Activated CD4-positive, alpha-beta T cell treated with anti-CD3 and anti-CD28 coated beads, Interleukin-2, amount 10 ng/mL, durations not matched to agents 7 days and 5 days (primary cell): Measurements from ENCODE around the gene LHB. TPM values are rescaled to one million over a fixed set of nuclear protein-coding genes. Genes with fewer than 3 reads are reported as not detected.
"Not testable (repeated sequence)": the region's sequence is repeated elsewhere in the genome, so short reads cannot be mapped to it uniquely, and the experiment has no call there.

Experiments
- CTCF ChIA-PET: fragments of 350-600 bp; sonication (Branson Sonifier 250); formaldehyde crosslinking; loops from one replicate; lab custom pipeline; 2021; ENCODE audit warnings: antibody characterized with exemption; lab: Charles Lee
- POLR2A ChIA-PET: fragments of 350-600 bp; sonication (Branson Sonifier 250); formaldehyde crosslinking; loops from one replicate; lab custom pipeline; 2021; ENCODE audit warnings: antibody characterized with exemption; lab: Charles Lee
- DNase-seq: peaks from one replicate; pipeline ENCODE4 v3.0.0-alpha.2; 2020
- H3K27ac Mint-ChIP-seq: one replicate; pipeline ENCODE4 v1.8.0; 2021; ENCODE audit warnings: mild to moderate bottlenecking, moderate library complexity, mixed read lengths
- H3K27me3 Mint-ChIP-seq: one replicate; pipeline ENCODE4 v1.8.0; 2021; ENCODE audit warnings: mixed read lengths
- H3K36me3 Mint-ChIP-seq: one replicate; pipeline ENCODE4 v1.8.0; 2021; ENCODE audit warnings: low read depth, mixed read lengths
- H3K4me1 Mint-ChIP-seq: one replicate; pipeline ENCODE4 v1.8.0; 2021; ENCODE audit warnings: mixed read lengths
- H3K4me3 Mint-ChIP-seq: one replicate; pipeline ENCODE4 v1.8.0; 2021; ENCODE audit warnings: mild to moderate bottlenecking, moderate library complexity, mixed read lengths
- H3K9me3 Mint-ChIP-seq: one replicate; pipeline ENCODE4 v1.8.0; 2021; ENCODE audit warnings: mixed read lengths
- total RNA-seq, 2 experiments: library from RNA; stranded (reverse); gene quantifications; one replicate each; pipeline ENCODE4 v1.2.3, GENCODE V29; 2021

LHB gene
- total RNA-seq, 2 experiments from 2014 or later, result not detected

DNA sequence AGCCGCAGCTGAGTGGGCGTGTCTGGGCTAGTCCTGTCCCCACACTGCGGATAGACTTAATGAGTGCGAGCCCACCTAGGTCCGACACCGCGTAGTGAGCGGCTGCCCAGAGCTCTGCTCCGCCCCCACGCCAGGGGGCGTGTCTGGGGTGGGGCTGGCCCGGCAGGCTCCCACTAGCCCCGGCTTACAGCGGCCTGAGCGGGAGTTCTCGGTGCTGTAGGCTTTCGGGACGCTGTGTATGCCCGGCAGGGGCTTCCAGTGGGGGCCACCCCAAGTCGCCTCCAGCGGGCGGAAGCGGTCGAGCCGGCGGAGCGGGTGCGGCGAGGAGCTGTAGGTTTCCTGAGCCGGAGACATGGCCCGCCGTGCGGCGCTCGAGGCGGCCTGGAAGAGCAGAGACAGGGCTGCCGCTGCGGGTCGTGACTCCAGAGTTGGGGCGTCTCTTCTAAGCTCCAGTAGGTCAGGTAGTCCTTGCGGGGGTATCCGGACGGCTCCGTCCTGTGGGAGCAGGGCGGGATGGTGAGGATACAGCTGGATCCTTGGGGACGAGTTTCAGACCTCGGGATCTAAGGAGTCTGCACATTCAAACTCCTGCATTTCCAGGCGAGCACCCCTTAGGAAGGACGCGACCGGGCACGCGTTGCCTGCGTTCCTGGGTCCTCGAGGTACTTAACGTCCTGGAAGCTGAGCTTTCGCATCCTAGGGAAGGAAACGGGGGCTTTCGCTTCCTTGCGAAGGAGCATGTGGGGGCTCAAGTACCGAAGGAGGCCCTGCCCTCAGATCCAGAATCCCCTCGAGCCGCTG, 39.4 kb upstream of the LHB start:
- peak; percentile 41 for DNase-seq
- Mint-ChIP-seq H3K27ac (no peak overlapping the region), H3K9me3 (no peaks in the 10 kb centered on the region), H3K4me1 (peaks cover 23% of the 10 kb centered on the region), H3K27me3 (peaks cover 54% of the 10 kb centered on the region), H3K36me3 (no peaks in the 10 kb centered on the region), H3K4me3 (peak overlapping the region; percentile 51)
- POLR2A ChIA-PET, result no interaction called here
- CTCF ChIA-PET, result interaction anchor here (0.6 to 2.0 kb wide), 5 partner anchors 10 to 363 kb away, joined by 3 to 6 read pairs (median 3); no protein-coding TSS in a partner anchor

- DNase-seq, POLR2A ChIA-PET, H3K4me1 Mint-ChIP-seq, H3K36me3 Mint-ChIP-seq, H3K4me3 Mint-ChIP-seq, H3K27ac Mint-ChIP-seq, H3K9me3 Mint-ChIP-seq, H3K27me3 Mint-ChIP-seq: not testable (repeated sequence)
- CTCF ChIA-PET, result interaction anchor here (1.4 to 2.0 kb wide), 2 partner anchors 47 to 57 kb away, joined by 4 read pairs; partner anchors contain the start of genes GYS1 and RUVBL2
These were observed 33.6 kb upstream of the LHB start for GRCh38 chr19:49050376-49051033.

- H3K36me3 Mint-ChIP-seq, result not testable (repeated sequence)
These were observed 32.9 kb upstream of the LHB start for GRCh38 chr19:49049834-49050233.

GRCh38 chr19:49049011-49049410, 32.1 kb upstream of the LHB start, which contains the start of gene CGB8:
TSS of gene CGB8 (minus strand) at chr19:49049111. CDS start at chr19:49048739, 372 bp downstream.
- CTCF ChIA-PET, result interaction anchor here (2.0 kb wide), 1 partner anchor 55 kb away, joined by 4 read pairs; the partner anchor contains the start of genes GYS1 and RUVBL2
- POLR2A ChIA-PET, DNase-seq, H3K27ac Mint-ChIP-seq, H3K36me3 Mint-ChIP-seq, H3K4me1 Mint-ChIP-seq, H3K27me3 Mint-ChIP-seq, H3K4me3 Mint-ChIP-seq, H3K9me3 Mint-ChIP-seq: not testable (repeated sequence)

More at GRCh38 chr19:49049834-49050233, 32.9 kb upstream of the LHB start:
- H3K4me3 Mint-ChIP-seq, DNase-seq, H3K27me3 Mint-ChIP-seq, H3K9me3 Mint-ChIP-seq, POLR2A ChIA-PET, H3K27ac Mint-ChIP-seq, H3K4me1 Mint-ChIP-seq: not testable (repeated sequence)
- CTCF ChIA-PET, result interaction anchor here (2.0 kb wide), 1 partner anchor 56 kb away, joined by 4 read pairs; the partner anchor contains the start of genes GYS1 and RUVBL2

GRCh38 chr19:49043548-49043947, 26.7 kb upstream of the LHB start, which contains the start of gene CGB5:
TSS of gene CGB5 (plus strand) at chr19:49043848. CDS start at chr19:49044210, 362 bp downstream.
- DNase-seq, H3K27me3 Mint-ChIP-seq, H3K27ac Mint-ChIP-seq, H3K4me1 Mint-ChIP-seq, CTCF ChIA-PET, H3K9me3 Mint-ChIP-seq, POLR2A ChIA-PET, H3K36me3 Mint-ChIP-seq, H3K4me3 Mint-ChIP-seq: not testable (repeated sequence)

GRCh38 chr19:49042666-49043065, 25.8 kb upstream of the LHB start:
- H3K9me3 Mint-ChIP-seq, result not testable (repeated sequence)

DNA sequence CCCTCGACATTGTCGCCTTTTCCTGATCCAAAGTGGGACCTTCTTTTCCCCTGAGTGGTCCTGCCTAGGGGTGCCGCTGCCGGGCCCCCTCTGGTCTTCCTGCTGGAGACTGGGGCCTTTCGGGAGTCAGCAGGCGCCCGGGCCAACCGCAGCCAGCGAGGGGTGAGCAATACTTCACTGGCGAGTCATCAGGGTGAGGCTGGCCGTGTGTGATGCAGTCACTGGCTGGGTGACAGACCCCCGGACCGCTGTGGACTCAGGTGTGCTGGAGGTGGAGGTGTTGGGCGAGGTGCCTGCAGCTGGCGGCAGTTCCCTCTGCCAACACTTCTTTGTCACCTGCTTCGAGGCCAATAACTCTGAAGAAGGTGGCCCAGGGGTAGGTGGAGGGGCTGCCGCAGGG, 25.3 kb upstream of the LHB start:
- Mint-ChIP-seq H3K27me3 (no peaks in the 10 kb centered on the region), H3K9me3 (no peaks in the 10 kb centered on the region), H3K36me3 (no peaks in the 10 kb centered on the region), H3K4me3 (no peak overlapping the region), H3K27ac (no peak overlapping the region), H3K4me1 (no peaks in the 10 kb centered on the region)
- no peak for DNase-seq
- POLR2A ChIA-PET, result no interaction called here
- CTCF ChIA-PET, result interaction anchor here (0.6 kb wide), 1 partner anchor 14 kb away, joined by 3 read pairs; no protein-coding TSS in a partner anchor

More at GRCh38 chr19:49042666-49043065, 25.8 kb upstream of the LHB start:
- H3K4me3 Mint-ChIP-seq, H3K4me1 Mint-ChIP-seq, H3K27me3 Mint-ChIP-seq, DNase-seq, POLR2A ChIA-PET, H3K36me3 Mint-ChIP-seq, H3K27ac Mint-ChIP-seq: not testable (repeated sequence)
- CTCF ChIA-PET, result interaction anchor here (0.6 kb wide), 1 partner anchor 13 kb away, joined by 3 read pairs; no protein-coding TSS in a partner anchor

DNA sequence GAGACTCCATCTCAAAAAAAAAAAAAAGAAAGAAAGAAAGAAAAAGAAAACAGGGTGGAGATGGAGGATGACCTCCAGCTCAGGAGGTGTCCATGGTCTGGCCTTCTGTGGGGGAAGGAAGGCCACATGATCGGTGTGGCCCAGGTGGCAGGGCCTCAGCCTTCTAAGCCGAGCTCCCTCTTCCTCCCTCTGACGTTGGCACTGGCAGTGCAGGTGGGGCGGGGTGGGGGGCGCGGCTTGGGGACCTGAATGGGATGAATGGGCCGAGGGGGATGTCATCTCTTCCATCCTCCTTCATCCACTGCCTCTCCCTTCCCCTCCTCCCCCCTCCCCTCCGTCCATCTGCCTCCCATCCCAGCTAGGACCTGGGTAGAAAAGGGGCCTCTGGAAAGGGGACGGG, 22.8 kb upstream of the LHB start:
- POLR2A ChIA-PET, H3K9me3 Mint-ChIP-seq: not testable (repeated sequence)

DNA sequence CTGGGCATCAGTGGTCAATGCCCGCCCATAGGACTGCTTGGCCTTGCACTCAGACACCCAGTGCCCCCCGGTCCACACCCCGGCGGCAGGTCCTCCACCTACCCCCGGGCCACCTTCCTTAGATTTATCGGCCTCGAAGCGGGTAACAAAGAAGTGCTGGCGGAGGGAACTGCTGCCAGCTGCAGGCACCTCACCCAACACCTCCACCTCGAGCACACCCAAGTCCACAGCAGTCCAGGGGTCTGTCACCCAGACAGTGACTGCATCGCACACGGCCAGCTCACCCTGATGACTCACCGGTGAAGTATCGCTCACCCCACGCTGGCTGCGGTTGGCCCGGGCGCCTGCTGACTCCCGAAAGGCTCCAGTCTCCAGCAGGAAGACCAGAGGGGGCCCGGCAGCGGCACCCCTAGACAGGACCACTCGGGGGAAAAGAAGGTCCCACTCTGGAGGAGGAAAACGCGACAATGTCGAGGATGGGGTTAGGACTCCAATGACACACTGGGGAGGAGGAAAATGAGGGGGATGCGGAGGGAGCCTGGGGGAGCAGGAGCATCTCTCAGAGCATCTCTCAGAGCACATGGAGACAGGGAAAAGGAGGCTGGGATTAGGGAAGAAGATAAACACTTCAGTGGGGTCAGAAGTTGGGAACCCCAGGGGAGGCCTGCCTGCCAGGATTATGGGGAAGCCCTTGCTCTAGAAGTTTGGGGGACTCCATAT, 21.8 kb upstream of the LHB start:
- H3K4me1 Mint-ChIP-seq, H3K27me3 Mint-ChIP-seq, DNase-seq, H3K36me3 Mint-ChIP-seq, H3K4me3 Mint-ChIP-seq, POLR2A ChIA-PET, CTCF ChIA-PET, H3K9me3 Mint-ChIP-seq: not testable (repeated sequence)
- peak overlapping the region; percentile 41 for H3K27ac Mint-ChIP-seq

More for the DNA sequence above, 22.8 kb upstream of the LHB start:
- H3K36me3 Mint-ChIP-seq, H3K4me1 Mint-ChIP-seq, H3K27ac Mint-ChIP-seq, H3K4me3 Mint-ChIP-seq, DNase-seq, H3K27me3 Mint-ChIP-seq, CTCF ChIA-PET: not testable (repeated sequence)

DNA sequence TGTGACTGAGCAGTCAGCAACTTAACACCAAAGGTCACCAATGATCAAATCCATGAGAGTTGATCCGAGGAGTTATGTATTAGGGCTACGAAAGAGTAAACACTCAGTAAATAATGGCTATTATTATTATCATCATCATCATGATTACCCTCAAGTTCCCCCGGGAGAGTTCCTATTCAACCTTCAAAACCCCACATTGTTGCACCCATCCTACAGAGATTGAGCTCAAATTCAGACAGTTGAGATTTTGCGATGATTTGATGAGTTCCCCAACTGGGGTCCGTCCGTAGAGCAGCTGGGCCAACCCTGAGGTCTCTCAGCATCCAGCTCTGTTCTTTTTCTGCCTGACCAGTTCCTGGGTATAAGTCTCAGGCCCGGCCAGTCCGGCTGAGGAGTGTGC, 21.2 kb upstream of the LHB start:
- H3K4me3 Mint-ChIP-seq, DNase-seq, CTCF ChIA-PET, H3K4me1 Mint-ChIP-seq, H3K36me3 Mint-ChIP-seq, H3K27ac Mint-ChIP-seq, H3K9me3 Mint-ChIP-seq, POLR2A ChIA-PET, H3K27me3 Mint-ChIP-seq: not testable (repeated sequence)

- POLR2A ChIA-PET, H3K27ac Mint-ChIP-seq, H3K36me3 Mint-ChIP-seq, H3K27me3 Mint-ChIP-seq, H3K4me1 Mint-ChIP-seq, CTCF ChIA-PET, H3K9me3 Mint-ChIP-seq, H3K4me3 Mint-ChIP-seq: not testable (repeated sequence)
- DNase-seq, result peak; percentile 65
These were observed 19.9 kb upstream of the LHB start, which contains the start of gene CGB1 for GRCh38 chr19:49036815-49037214. TSS of gene CGB1 (minus strand) at chr19:49036895. CDS start at chr19:49036711, 184 bp downstream.

GRCh38 chr19:49031642-49032301, 14.9 kb upstream of the LHB start, which contains the start of gene CGB2:
TSS of gene CGB2 (plus strand) at chr19:49031890. CDS start at chr19:49032096, 206 bp downstream.
- CTCF ChIA-PET, result interaction anchor here (0.6 to 1.4 kb wide), 5 partner anchors 13 to 774 kb away, joined by 3 to 5 read pairs (median 4); partner anchors contain the start of genes GYS1 and RUVBL2
- H3K9me3 Mint-ChIP-seq, H3K27me3 Mint-ChIP-seq, POLR2A ChIA-PET, H3K36me3 Mint-ChIP-seq, H3K4me1 Mint-ChIP-seq: not testable (repeated sequence)
- Mint-ChIP-seq H3K4me3 (peak within 1 kb of the TSS; percentile 45), H3K27ac (peak within 1 kb of the TSS; percentile 58)
- DNase-seq, result peak; percentile 79
